Measurements from ENCODE around the gene ACTMAP.
"Not testable (repeated sequence)": the region's sequence is repeated elsewhere in the genome, so short reads cannot be mapped to it uniquely, and the experiment has no call there.

- not testable (repeated sequence) for TF ChIP-seq CTCF, EP300 (IDR thresholded peaks at IDR 0.05)
Measured at GRCh38 chr19:40730065-40730464, 20.2 kb downstream of the ACTMAP start.
